GM12878 (cell line): ENCODE data around the gene CYP27A1. TPM values are rescaled to one million over a fixed set of nuclear protein-coding genes. Genes with fewer than 3 reads are reported as not detected.

Experiments used
- ATAC-seq: fragments of 200-7000 bp; cut with Tn5 transposase; 3 replicates; pipeline ENCODE4 v1.9.1; 2020; ENCODE audit warnings: mild to moderate bottlenecking, moderate library complexity
- BruUV-seq: library from RNA; stranded (reverse); fragments of 400-500 nt; replicated peaks from 2 replicates; lab custom pipeline; 2021; lab: Mats Ljungman, UMichigan
- CTCF ChIA-PET: fragments of 300-600 bp; sonication (Branson Sonifier 250); formaldehyde crosslinking; extraction: SDS; loops from one replicate; lab custom pipeline; 2021; ENCODE audit warnings: inconsistent platforms; lab: Yijun Ruan, JAX
- POLR2A ChIA-PET: fragments of 350-600 bp; formaldehyde crosslinking; extraction: SDS; loops from one replicate; lab custom pipeline; 2021; ENCODE audit warnings: inconsistent platforms; lab: Charles Lee
- RAD21 ChIA-PET: fragments of 300-600 bp; sonication (Branson Sonifier 250); formaldehyde crosslinking; loops from one replicate; lab custom pipeline; 2023; ENCODE audit warnings: antibody characterized with exemption; ENCODE audit not compliant: unreplicated experiment; lab: Charles Lee
- SMC1A ChIA-PET: fragments of 300-600 bp; sonication (Branson Sonifier 250); formaldehyde crosslinking; loops from one replicate; lab custom pipeline; 2023; ENCODE audit not compliant: unreplicated experiment, uncharacterized antibody; lab: Charles Lee
- DNase-seq: peaks from one replicate; pipeline ENCODE4 v3.0.0-alpha.2; 2011; ENCODE audit warnings: low read depth, low spot score
- FAIRE-seq: peaks from 3 replicates; lab custom pipeline; 2011; peaks lifted over from hg19 to GRCh38; lab: Jason Lieb, UNC
- H2AFZ ChIP-seq: 2 replicates; pipeline ENCODE4 v1.6.0; 2011; ENCODE audit warnings: low read depth, low read length, control low read depth; ENCODE audit not compliant: control insufficient read depth
- H3K27ac ChIP-seq: 2 replicates; pipeline ENCODE4 v1.5.1; 2011; ENCODE audit warnings: control low read depth; ENCODE audit not compliant: control insufficient read depth, insufficient read depth
- H3K27me3 ChIP-seq, 2 experiments: replicated peaks in 1 of 2; 2 replicates each; pipeline versions ENCODE4 v1.6.0 to v1.6.1; 2011; ENCODE audit warnings: low read length in 1 of 2; ENCODE audit not compliant: control insufficient read depth in 2 of 2, insufficient read depth in 2 of 2
- H3K36me3 ChIP-seq, 2 experiments: 2 replicates each; pipeline ENCODE4 v1.5.1; 2011; ENCODE audit warnings: low read length in 1 of 2; ENCODE audit not compliant: control insufficient read depth in 2 of 2, insufficient read depth in 2 of 2
- H3K4me1 ChIP-seq: 2 replicates; pipeline ENCODE4 v1.6.1; 2011; ENCODE audit warnings: mild to moderate bottlenecking, low read length, moderate library complexity, mixed read lengths; ENCODE audit not compliant: control insufficient read depth, insufficient read depth
- H3K4me2 ChIP-seq: 2 replicates; pipeline ENCODE4 v1.6.0; 2011; ENCODE audit warnings: control low read depth; ENCODE audit not compliant: control insufficient read depth, insufficient read depth
- H3K4me3 ChIP-seq: fragments of 200-600 bp; sonication (generic); 2 replicates; pipeline ENCODE4 v1.5.1; 2016
- H3K79me2 ChIP-seq: 2 replicates; pipeline ENCODE4 v1.6.0; 2011; ENCODE audit warnings: low read length; ENCODE audit not compliant: control insufficient read depth, insufficient read depth
- H3K9ac ChIP-seq: 2 replicates; pipeline ENCODE4 v1.8.0; 2011; ENCODE audit warnings: low read length, control low read depth, mixed read lengths; ENCODE audit not compliant: control insufficient read depth, insufficient read depth
- H3K9me3 ChIP-seq: replicated peaks from 3 replicates; pipeline ENCODE4 v1.5.1; 2011; ENCODE audit warnings: mild to moderate bottlenecking, low read length; ENCODE audit not compliant: control insufficient read depth, insufficient read depth
- H4K20me1 ChIP-seq: 2 replicates; pipeline ENCODE4 v1.6.0; 2011; ENCODE audit not compliant: control insufficient read depth, insufficient read depth
- ATF7 ChIP-seq: fragments of 450-650 bp; IDR thresholded peaks from 2 replicates; pipeline ENCODE4 v1.6.1; 2016; ENCODE audit warnings: low read depth, mild to moderate bottlenecking
- NFYB ChIP-seq: IDR thresholded peaks from 2 replicates; pipeline ENCODE4 v1.6.1; 2011; ENCODE audit warnings: low read depth, mild to moderate bottlenecking, low read length, improper control_type of control experiment, moderate library complexity; ENCODE audit not compliant: insufficient read depth
- PAX8 ChIP-seq: fragments of 450-650 bp; IDR thresholded peaks from 2 replicates; pipeline ENCODE4 v1.6.1; 2017; ENCODE audit warnings: mild to moderate bottlenecking, moderate library complexity
- RUNX3 ChIP-seq: IDR thresholded peaks from 2 replicates; pipeline ENCODE4 v1.6.1; 2012; ENCODE audit warnings: low read length, inconsistent platforms
- SREBF2 ChIP-seq: IDR thresholded peaks from 2 replicates; pipeline ENCODE4 v1.6.1; 2012; ENCODE audit warnings: mild to moderate bottlenecking, low read length
- SUZ12 ChIP-seq: fragments of 200-600 bp; sonication (generic); IDR thresholded peaks from one replicate; pipeline ENCODE4 v1.6.1; 2018; ENCODE audit warnings: antibody characterized with exemption, mild to moderate bottlenecking; ENCODE audit not compliant: unreplicated experiment
- TARDBP ChIP-seq: IDR thresholded peaks from 2 replicates; pipeline ENCODE4 v1.6.1; 2016; ENCODE audit warnings: borderline replicate concordance
- ZBED1 ChIP-seq: IDR thresholded peaks from 2 replicates; pipeline ENCODE4 v1.6.1; 2016; ENCODE audit warnings: borderline replicate concordance
- ZNF384 ChIP-seq: IDR thresholded peaks from 2 replicates; pipeline ENCODE4 v1.6.1; 2012; ENCODE audit warnings: low read depth, mild to moderate bottlenecking, low read length, improper control_type of control experiment, borderline replicate concordance
- WGBS: methylation state at CpG from one replicate; pipeline ENCODE4 v1.1.6; 2016; ENCODE audit warnings: low lambda C conversion rate; ENCODE audit not compliant: insufficient replicate concordance, insufficient coverage; ENCODE audit errors: missing lambda C conversion rate; 5-methylcytosine and 5-hydroxymethylcytosine counted together
- in situ Hi-C: fragments of 300-500 bp; cut with MboI; formaldehyde crosslinking; loops from 9 replicates; pipeline ENCODE4 v1.14.3; 2018; ENCODE audit warnings: mixed read lengths
- intact Hi-C: fragments of 100-400 bp; cut with micrococcal nuclease; formaldehyde crosslinking; loops from one replicate; pipeline ENCODE4 v1.14.2; 2022; ENCODE audit not compliant: unreplicated experiment
- polyA plus RNA-seq, 11 experiments: library from polyadenylated mRNA; depleted of rRNA in 4 of 11; unstranded in 6 of 11; stranded (reverse) in 5 of 11; fragments of >200 nt; fragmentation: Nextera tagmentation in 4 of 11; fragmentation: Illumina TruSeq in 1 of 11; extraction: Ambion mirVana in 4 of 11; extraction: Trizol in 1 of 11; gene quantifications; 1 replicate in 1 of 11; 2 replicates in 10 of 11; pipeline versions ENCODE4 v1.2.1 to v1.2.3, GENCODE V29; 2011 to 2016; ENCODE audit warnings: inconsistent platforms in 2 of 11, missing spikeins in 2 of 11, low read depth in 1 of 11
- total RNA-seq, 4 experiments: library from RNA; depleted of rRNA in 3 of 4; stranded (reverse); fragments of >200 nt in 3 of 4; fragmentation: Illumina TruSeq in 1 of 4; extraction: Trizol in 1 of 4; gene quantifications; 2 replicates each; pipeline versions ENCODE4 v1.2.1 to v1.2.3, GENCODE V29; 2013 to 2021
- TF ChIP-seq, protein P1 (sequence below): fragments of 150-350 bp; IDR thresholded peaks from 2 replicates; pipeline ENCODE4 v1.6.1; 2014; ENCODE audit warnings: mild to moderate bottlenecking, low read depth, low read length
- TF ChIP-seq, protein P2 (sequence below): fragments of 450-650 bp; IDR thresholded peaks from 2 replicates; pipeline ENCODE4 v1.6.1; 2017; ENCODE audit warnings: mild to moderate bottlenecking, moderate library complexity

The CYP27A1 gene
- total and polyA plus RNA-seq, 10 of the 15 experiments (the other 5 are each of a cell fraction or from before 2014, with no cell fraction given), result 0.11 to 0.72 (median 0.18) TPM; not detected in 2

DNA sequence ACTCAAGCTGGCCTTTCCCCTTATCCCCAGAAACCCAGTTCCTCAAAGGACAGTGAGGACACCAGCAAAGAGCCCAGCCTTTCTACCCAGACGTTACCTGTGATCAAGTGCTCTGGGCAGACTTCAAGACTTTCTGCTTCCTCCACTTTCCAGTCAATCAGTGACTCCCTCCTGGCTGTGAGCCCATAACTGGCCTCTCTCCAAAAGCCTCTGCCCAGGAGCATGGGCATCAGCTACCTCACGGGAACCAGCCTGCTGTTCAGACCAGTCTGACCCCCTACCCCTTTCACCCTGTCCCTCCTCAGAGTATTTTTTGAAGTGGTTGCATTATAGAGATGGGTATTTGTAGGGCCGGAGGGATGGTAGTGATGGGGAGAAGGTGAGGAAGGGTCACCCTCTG is 27.7 kb upstream of the CYP27A1 start:
- no peaks in the 10 kb centered on the region for H4K20me1 ChIP-seq
- RAD21 ChIA-PET, result no interaction called here
- no peaks in the 10 kb centered on the region for H3K79me2 ChIP-seq
- no peak for ATAC-seq
- H3K36me3 ChIP-seq, result peaks cover 26 to 35% of the 10 kb centered on the region in 2 experiments
- CTCF ChIA-PET, result no interaction called here
- no peaks in the 10 kb centered on the region for H3K9me3 ChIP-seq
- FAIRE-seq, result no peak
- H2AFZ ChIP-seq, result no peak overlapping the region
- H3K9ac ChIP-seq, result no peak overlapping the region
- POLR2A ChIA-PET, result no interaction called here
- intact Hi-C loops, result no loop called here
- no peak for DNase-seq
- no peaks in the 10 kb centered on the region for H3K4me1 ChIP-seq
- no peak for TF ChIP-seq RUNX3
- TF ChIP-seq, protein P1, sequence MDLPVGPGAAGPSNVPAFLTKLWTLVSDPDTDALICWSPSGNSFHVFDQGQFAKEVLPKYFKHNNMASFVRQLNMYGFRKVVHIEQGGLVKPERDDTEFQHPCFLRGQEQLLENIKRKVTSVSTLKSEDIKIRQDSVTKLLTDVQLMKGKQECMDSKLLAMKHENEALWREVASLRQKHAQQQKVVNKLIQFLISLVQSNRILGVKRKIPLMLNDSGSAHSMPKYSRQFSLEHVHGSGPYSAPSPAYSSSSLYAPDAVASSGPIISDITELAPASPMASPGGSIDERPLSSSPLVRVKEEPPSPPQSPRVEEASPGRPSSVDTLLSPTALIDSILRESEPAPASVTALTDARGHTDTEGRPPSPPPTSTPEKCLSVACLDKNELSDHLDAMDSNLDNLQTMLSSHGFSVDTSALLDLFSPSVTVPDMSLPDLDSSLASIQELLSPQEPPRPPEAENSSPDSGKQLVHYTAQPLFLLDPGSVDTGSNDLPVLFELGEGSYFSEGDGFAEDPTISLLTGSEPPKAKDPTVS, result no peak
- no peak for TF ChIP-seq ZNF384
- TF ChIP-seq SUZ12, result no peak
- no peak for TF ChIP-seq TARDBP
- no peak for TF ChIP-seq NFYB
- TF ChIP-seq, protein P2, sequence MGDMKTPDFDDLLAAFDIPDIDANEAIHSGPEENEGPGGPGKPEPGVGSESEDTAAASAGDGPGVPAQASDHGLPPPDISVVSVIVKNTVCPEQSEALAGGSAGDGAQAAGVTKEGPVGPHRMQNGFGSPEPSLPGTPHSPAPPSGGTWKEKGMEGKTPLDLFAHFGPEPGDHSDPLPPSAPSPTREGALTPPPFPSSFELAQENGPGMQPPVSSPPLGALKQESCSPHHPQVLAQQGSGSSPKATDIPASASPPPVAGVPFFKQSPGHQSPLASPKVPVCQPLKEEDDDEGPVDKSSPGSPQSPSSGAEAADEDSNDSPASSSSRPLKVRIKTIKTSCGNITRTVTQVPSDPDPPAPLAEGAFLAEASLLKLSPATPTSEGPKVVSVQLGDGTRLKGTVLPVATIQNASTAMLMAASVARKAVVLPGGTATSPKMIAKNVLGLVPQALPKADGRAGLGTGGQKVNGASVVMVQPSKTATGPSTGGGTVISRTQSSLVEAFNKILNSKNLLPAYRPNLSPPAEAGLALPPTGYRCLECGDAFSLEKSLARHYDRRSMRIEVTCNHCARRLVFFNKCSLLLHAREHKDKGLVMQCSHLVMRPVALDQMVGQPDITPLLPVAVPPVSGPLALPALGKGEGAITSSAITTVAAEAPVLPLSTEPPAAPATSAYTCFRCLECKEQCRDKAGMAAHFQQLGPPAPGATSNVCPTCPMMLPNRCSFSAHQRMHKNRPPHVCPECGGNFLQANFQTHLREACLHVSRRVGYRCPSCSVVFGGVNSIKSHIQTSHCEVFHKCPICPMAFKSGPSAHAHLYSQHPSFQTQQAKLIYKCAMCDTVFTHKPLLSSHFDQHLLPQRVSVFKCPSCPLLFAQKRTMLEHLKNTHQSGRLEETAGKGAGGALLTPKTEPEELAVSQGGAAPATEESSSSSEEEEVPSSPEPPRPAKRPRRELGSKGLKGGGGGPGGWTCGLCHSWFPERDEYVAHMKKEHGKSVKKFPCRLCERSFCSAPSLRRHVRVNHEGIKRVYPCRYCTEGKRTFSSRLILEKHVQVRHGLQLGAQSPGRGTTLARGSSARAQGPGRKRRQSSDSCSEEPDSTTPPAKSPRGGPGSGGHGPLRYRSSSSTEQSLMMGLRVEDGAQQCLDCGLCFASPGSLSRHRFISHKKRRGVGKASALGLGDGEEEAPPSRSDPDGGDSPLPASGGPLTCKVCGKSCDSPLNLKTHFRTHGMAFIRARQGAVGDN, result no peak
- TF ChIP-seq ATF7, result no peak
- no peak for TF ChIP-seq PAX8
- TF ChIP-seq SREBF2, result no peak
- no peak for TF ChIP-seq ZBED1
- TF ChIP-seq, all 136 proteins: peak for 0
- BruUV-seq, result no TSS peak
- SMC1A ChIA-PET, result no interaction called here
- Histone ChIP-seq H3K27me3 (no peaks in the 10 kb centered on the region), H3K4me3 (no peak overlapping the region), H3K27ac (no peak overlapping the region), H3K4me2 (no peak overlapping the region)
- 96% methylated on average over 3 of the region's 3 CpGs for whole genome bisulfite sequencing
- in situ Hi-C loops, result no loop called here
